HCT116 (cell line): ENCODE data around the gene PHTF1. TPM values are rescaled to one million over a fixed set of nuclear protein-coding genes. Genes with fewer than 3 reads are reported as not detected.

Experiments used
- ATAC-seq: fragments of 200-7000 bp; cut with Tn5 transposase; 2 replicates; pipeline ENCODE4 v1.9.1; 2020; ENCODE audit warnings: mild to moderate bottlenecking, moderate library complexity
- BruUV-seq: library from RNA; stranded (reverse); fragments of 400-500 nt; replicated peaks from 2 replicates; lab custom pipeline; 2021; lab: Mats Ljungman, UMichigan
- CTCF ChIA-PET: fragments of 300-600 bp; sonication (Branson Sonifier 250); formaldehyde crosslinking; loops from one replicate; lab custom pipeline; 2021; ENCODE audit warnings: antibody characterized with exemption; lab: Charles Lee
- POLR2A ChIA-PET: fragments of 300-600, 350-600 bp; sonication (Branson Sonifier 250); formaldehyde crosslinking; loops from one replicate; lab custom pipeline; 2021; ENCODE audit warnings: antibody characterized with exemption; lab: Charles Lee
- RAD21 ChIA-PET, 2 experiments: fragments of 300-600 bp; sonication (Branson Sonifier 250); formaldehyde crosslinking; loops; one replicate each; lab custom pipeline; 2023; ENCODE audit warnings: low total read pairs in 2 of 2; ENCODE audit not compliant: uncharacterized antibody in 2 of 2, unreplicated experiment in 2 of 2, low non-redundant PET in 1 of 2; lab: Charles Lee
- DNase-seq: peaks from one replicate; pipeline ENCODE4 v3.0.0-alpha.2; 2010; ENCODE audit warnings: low read depth, low spot score
- H2AFZ ChIP-seq: fragments of 200-600 bp; shearing (Covaris generic), sonication (generic); 2 replicates; pipeline ENCODE4 v1.6.1; 2017; ENCODE audit warnings: low read depth, mixed run types, mixed read lengths, antibody characterized with exemption, low read length; ENCODE audit not compliant: poor library complexity, severe bottlenecking
- H3K27ac ChIP-seq: 2 replicates; pipeline ENCODE4 v1.5.1; 2012; ENCODE audit warnings: low read depth, low read length
- H3K27me3 ChIP-seq: fragments of 200-600 bp; sonication (generic); 2 replicates; pipeline ENCODE4 v1.6.1; 2016; ENCODE audit warnings: mixed run types, low read length, mixed read lengths; ENCODE audit not compliant: insufficient read depth
- H3K36me3 ChIP-seq, 2 experiments: fragments of 200-500 bp in 1 of 2; fragments of 200-600 bp in 1 of 2; sonication (Bioruptor generic) in 1 of 2; sonication (generic) in 1 of 2; 2 replicates each; pipeline versions ENCODE4 v1.5.1 to v1.6.1; 2014 to 2016; ENCODE audit warnings: low read length in 2 of 2, inconsistent platforms in 1 of 2, mixed read lengths in 1 of 2, mixed run types in 1 of 2; ENCODE audit not compliant: insufficient read depth in 2 of 2, control insufficient read depth in 1 of 2
- H3K4me1 ChIP-seq, 2 experiments: fragments of 200-600 bp in 1 of 2; sonication (generic) in 1 of 2; 2 replicates each; pipeline versions ENCODE4 v1.5.1 to v1.6.1; 2012 to 2017; ENCODE audit warnings: low read length in 2 of 2, inconsistent platforms in 1 of 2, mild to moderate bottlenecking in 1 of 2, mixed read lengths in 1 of 2, mixed run types in 1 of 2, moderate library complexity in 1 of 2; ENCODE audit not compliant: insufficient read depth in 2 of 2, control insufficient read depth in 1 of 2
- H3K4me2 ChIP-seq: fragments of 200-600 bp; sonication (generic); 2 replicates; pipeline ENCODE4 v1.6.1; 2017; ENCODE audit warnings: mixed run types, low read length, mixed read lengths
- H3K4me3 ChIP-seq, 2 experiments: fragments of 200-600 bp in 1 of 2; sonication (generic) in 1 of 2; replicated peaks in 1 of 2; 2 replicates each; pipeline ENCODE4 v1.5.1; 2011 to 2016; ENCODE audit warnings: low read length in 2 of 2, control low read depth in 1 of 2, low read depth in 1 of 2, mild to moderate bottlenecking in 1 of 2, mixed read lengths in 1 of 2, mixed run types in 1 of 2
- H3K79me2 ChIP-seq: fragments of 200-600 bp; sonication (generic); 2 replicates; pipeline ENCODE4 v1.6.1; 2017; ENCODE audit warnings: mild to moderate bottlenecking, mixed run types, low read length, moderate library complexity, mixed read lengths; ENCODE audit not compliant: insufficient read depth
- H3K9ac ChIP-seq: fragments of 200-600 bp; sonication (generic); 2 replicates; pipeline ENCODE4 v1.6.1; 2016; ENCODE audit warnings: low read length, mixed read lengths
- H3K9me2 ChIP-seq: fragments of 200-600 bp; sonication (generic), shearing (Covaris generic); 2 replicates; pipeline ENCODE4 v1.6.1; 2017; ENCODE audit warnings: mixed run types, mild to moderate bottlenecking, moderate library complexity; ENCODE audit not compliant: insufficient read depth
- H3K9me3 ChIP-seq, 2 experiments: fragments of 200-500 bp in 1 of 2; fragments of 200-600 bp in 1 of 2; sonication (Bioruptor generic) in 1 of 2; sonication (generic) in 1 of 2; 2 replicates each; pipeline ENCODE4 v1.6.1; 2014 to 2017; ENCODE audit warnings: low read length in 2 of 2, mixed read lengths in 2 of 2, inconsistent platforms in 1 of 2, low read depth in 1 of 2, mild to moderate bottlenecking in 1 of 2, mixed run types in 1 of 2, moderate library complexity in 1 of 2; ENCODE audit not compliant: control insufficient read depth in 1 of 2, insufficient read depth in 1 of 2
- H4K20me1 ChIP-seq: fragments of 200-600 bp; sonication (generic), shearing (Covaris generic); 2 replicates; pipeline ENCODE4 v1.6.1; 2017; ENCODE audit warnings: mixed run types, mild to moderate bottlenecking, moderate library complexity; ENCODE audit not compliant: insufficient read depth
- CBX3 ChIP-seq: IDR thresholded peaks from 2 replicates; pipeline ENCODE4 v1.6.1; 2012; ENCODE audit warnings: low read depth
- CEBPB ChIP-seq: IDR thresholded peaks from 2 replicates; pipeline ENCODE4 v1.6.1; 2012; ENCODE audit warnings: low read depth
- ELF1 ChIP-seq: IDR thresholded peaks from 2 replicates; pipeline ENCODE4 v1.6.1; 2012; ENCODE audit warnings: low read depth, borderline replicate concordance
- EZH2 ChIP-seq: fragments of 200-600 bp; sonication (generic); IDR thresholded peaks from 2 replicates; pipeline ENCODE4 v1.6.1; 2017; ENCODE audit warnings: antibody characterized with exemption, mixed run types
- EZH2phosphoT487 ChIP-seq: fragments of 200-600 bp; IDR thresholded peaks from 2 replicates; pipeline ENCODE4 v1.6.1; 2018; ENCODE audit warnings: antibody characterized with exemption, borderline replicate concordance
- JUND ChIP-seq: IDR thresholded peaks from 2 replicates; pipeline ENCODE4 v1.6.1; 2012
- POLR2A ChIP-seq: IDR thresholded peaks from 2 replicates; pipeline ENCODE4 v1.7.0; 2011; ENCODE audit warnings: borderline replicate concordance; ENCODE audit not compliant: insufficient read depth, insufficient read length; ENCODE audit errors: extremely low read depth
- POLR2AphosphoS5 ChIP-seq: IDR thresholded peaks from 2 replicates; pipeline ENCODE4 v1.6.1; 2011; ENCODE audit warnings: mild to moderate bottlenecking, low read depth, low read length, moderate library complexity
- RAD21 ChIP-seq: IDR thresholded peaks from 2 replicates; pipeline ENCODE4 v1.6.1; 2012; ENCODE audit warnings: low read depth, mild to moderate bottlenecking
- SIN3A ChIP-seq: IDR thresholded peaks from 2 replicates; pipeline ENCODE4 v1.6.1; 2012; ENCODE audit warnings: low read depth
- SP1 ChIP-seq: IDR thresholded peaks from 2 replicates; pipeline ENCODE4 v1.6.1; 2012; ENCODE audit warnings: low read depth
- SRF ChIP-seq: IDR thresholded peaks from 2 replicates; pipeline ENCODE4 v1.6.1; 2012; ENCODE audit warnings: low read depth
- TCF7L2 ChIP-seq: IDR thresholded peaks from 2 replicates; pipeline ENCODE4 v1.7.0; 2011; ENCODE audit warnings: borderline replicate concordance, inconsistent platforms; ENCODE audit not compliant: insufficient read depth, insufficient read length; ENCODE audit errors: extremely low read depth
- ZFX ChIP-seq: fragments of 450-650 bp; IDR thresholded peaks from 2 replicates; pipeline ENCODE4 v1.6.1; 2017
- ZNF274 ChIP-seq: fragments of 200-500 bp; sonication (Bioruptor generic); IDR thresholded peaks from 2 replicates; pipeline ENCODE4 v1.6.1; 2014; ENCODE audit warnings: mild to moderate bottlenecking, low read depth, low read length, inconsistent platforms
- intact Hi-C: fragments of 100-400 bp; cut with micrococcal nuclease; formaldehyde crosslinking; loops from 2 replicates; pipeline ENCODE4 v1.10.0; 2022
- total RNA-seq: library from RNA; stranded (reverse); gene quantifications from one replicate; pipeline ENCODE4 v1.2.1, GENCODE V29; 2021; ENCODE audit not compliant: unreplicated experiment
- TF ChIP-seq, protein P1 (sequence below): IDR thresholded peaks from 2 replicates; pipeline ENCODE4 v1.6.1; 2011; ENCODE audit warnings: mild to moderate bottlenecking, low read length, moderate library complexity; ENCODE audit not compliant: insufficient replicate concordance; ENCODE audit errors: extremely low read depth
- TF ChIP-seq, protein P2 (sequence below), 3 experiments: fragments of 200-600 bp in 1 of 3; sonication (generic) in 1 of 3; IDR thresholded peaks in 2 of 3; conservative IDR thresholded peaks in 1 of 3; 2 replicates each; pipeline ENCODE4 v1.5.1; 2012 to 2017; ENCODE audit warnings: low read depth in 2 of 3, low read length in 2 of 3, antibody characterized with exemption in 1 of 3, borderline replicate concordance in 1 of 3, control low read depth in 1 of 3, mild to moderate bottlenecking in 1 of 3, mixed read lengths in 1 of 3, mixed run types in 1 of 3, moderate library complexity in 1 of 3; ENCODE audit not compliant: insufficient read depth in 1 of 3
- TF ChIP-seq, protein P3 (sequence below): IDR thresholded peaks from 2 replicates; pipeline ENCODE4 v1.6.1; 2012
- TF ChIP-seq, protein P4 (sequence below): IDR thresholded peaks from 2 replicates; pipeline ENCODE4 v1.6.1; 2012; ENCODE audit warnings: low read depth

Gene PHTF1
- total RNA-seq, 1 experiment from 2014 or later, result 11.4 TPM

DNA sequence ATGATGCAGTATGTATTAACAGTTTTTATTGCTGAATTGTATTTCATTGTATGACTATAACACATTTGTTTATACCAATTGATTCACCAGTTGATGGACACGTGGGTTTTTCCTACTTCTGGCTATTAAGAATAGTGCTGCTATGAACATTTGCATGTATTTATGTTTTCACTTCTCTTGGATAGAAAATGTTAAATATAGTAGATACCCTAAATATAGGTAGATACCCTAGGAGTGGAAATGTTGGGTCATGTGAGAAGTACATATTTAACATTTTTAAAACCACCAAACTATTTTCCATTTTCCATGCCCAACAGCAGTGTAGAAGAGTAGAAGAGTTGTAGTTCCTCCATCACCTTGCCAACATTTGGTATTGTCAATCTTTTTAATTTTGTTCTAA lies 7.8 kb downstream of the PHTF1 start:
- ChIA-PET RAD21 (no interaction called here), CTCF (no interaction called here), POLR2A (no interaction called here)
- H3K9me3 ChIP-seq, result no peaks in the 10 kb centered on the region
- BruUV-seq, result no TSS peak
- H3K4me2 ChIP-seq, result no peak overlapping the region
- DNase-seq (no peak), ATAC-seq (no peak)
- no peaks in the 10 kb centered on the region for H3K79me2 ChIP-seq
- no peak overlapping the region for H3K9ac ChIP-seq
- no peaks in the 10 kb centered on the region for H4K20me1 ChIP-seq
- TF ChIP-seq, protein P1, sequence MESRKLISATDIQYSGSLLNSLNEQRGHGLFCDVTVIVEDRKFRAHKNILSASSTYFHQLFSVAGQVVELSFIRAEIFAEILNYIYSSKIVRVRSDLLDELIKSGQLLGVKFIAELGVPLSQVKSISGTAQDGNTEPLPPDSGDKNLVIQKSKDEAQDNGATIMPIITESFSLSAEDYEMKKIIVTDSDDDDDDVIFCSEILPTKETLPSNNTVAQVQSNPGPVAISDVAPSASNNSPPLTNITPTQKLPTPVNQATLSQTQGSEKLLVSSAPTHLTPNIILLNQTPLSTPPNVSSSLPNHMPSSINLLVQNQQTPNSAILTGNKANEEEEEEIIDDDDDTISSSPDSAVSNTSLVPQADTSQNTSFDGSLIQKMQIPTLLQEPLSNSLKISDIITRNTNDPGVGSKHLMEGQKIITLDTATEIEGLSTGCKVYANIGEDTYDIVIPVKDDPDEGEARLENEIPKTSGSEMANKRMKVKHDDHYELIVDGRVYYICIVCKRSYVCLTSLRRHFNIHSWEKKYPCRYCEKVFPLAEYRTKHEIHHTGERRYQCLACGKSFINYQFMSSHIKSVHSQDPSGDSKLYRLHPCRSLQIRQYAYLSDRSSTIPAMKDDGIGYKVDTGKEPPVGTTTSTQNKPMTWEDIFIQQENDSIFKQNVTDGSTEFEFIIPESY, result no peak
- TF ChIP-seq EZH2phosphoT487, result no peak
- TF ChIP-seq POLR2AphosphoS5, result no peak
- TF ChIP-seq ELF1, result no peak
- TF ChIP-seq SRF, result no peak
- TF ChIP-seq TCF7L2, result no peak
- TF ChIP-seq CEBPB, result no peak
- no peak for TF ChIP-seq RAD21
- TF ChIP-seq SIN3A, result no peak
- no peak for TF ChIP-seq EZH2
- TF ChIP-seq, protein P2, sequence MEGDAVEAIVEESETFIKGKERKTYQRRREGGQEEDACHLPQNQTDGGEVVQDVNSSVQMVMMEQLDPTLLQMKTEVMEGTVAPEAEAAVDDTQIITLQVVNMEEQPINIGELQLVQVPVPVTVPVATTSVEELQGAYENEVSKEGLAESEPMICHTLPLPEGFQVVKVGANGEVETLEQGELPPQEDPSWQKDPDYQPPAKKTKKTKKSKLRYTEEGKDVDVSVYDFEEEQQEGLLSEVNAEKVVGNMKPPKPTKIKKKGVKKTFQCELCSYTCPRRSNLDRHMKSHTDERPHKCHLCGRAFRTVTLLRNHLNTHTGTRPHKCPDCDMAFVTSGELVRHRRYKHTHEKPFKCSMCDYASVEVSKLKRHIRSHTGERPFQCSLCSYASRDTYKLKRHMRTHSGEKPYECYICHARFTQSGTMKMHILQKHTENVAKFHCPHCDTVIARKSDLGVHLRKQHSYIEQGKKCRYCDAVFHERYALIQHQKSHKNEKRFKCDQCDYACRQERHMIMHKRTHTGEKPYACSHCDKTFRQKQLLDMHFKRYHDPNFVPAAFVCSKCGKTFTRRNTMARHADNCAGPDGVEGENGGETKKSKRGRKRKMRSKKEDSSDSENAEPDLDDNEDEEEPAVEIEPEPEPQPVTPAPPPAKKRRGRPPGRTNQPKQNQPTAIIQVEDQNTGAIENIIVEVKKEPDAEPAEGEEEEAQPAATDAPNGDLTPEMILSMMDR (IDR thresholded peaks at IDR 0.05 in 2 of 3, conservative IDR thresholded peaks at IDR 0.05 in 1 of 3; ENCODE audit: borderline replicate concordance in 1 of 3, insufficient read depth in 1 of 3, low read depth in 2 of 3, low read length in 2 of 3), result no peak
- no peak for TF ChIP-seq POLR2A
- no peak for TF ChIP-seq ZNF274
- TF ChIP-seq JUND, result no peak
- TF ChIP-seq, protein P3, sequence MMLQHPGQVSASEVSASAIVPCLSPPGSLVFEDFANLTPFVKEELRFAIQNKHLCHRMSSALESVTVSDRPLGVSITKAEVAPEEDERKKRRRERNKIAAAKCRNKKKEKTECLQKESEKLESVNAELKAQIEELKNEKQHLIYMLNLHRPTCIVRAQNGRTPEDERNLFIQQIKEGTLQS, result no peak
- TF ChIP-seq CBX3, result no peak
- TF ChIP-seq, protein P4, sequence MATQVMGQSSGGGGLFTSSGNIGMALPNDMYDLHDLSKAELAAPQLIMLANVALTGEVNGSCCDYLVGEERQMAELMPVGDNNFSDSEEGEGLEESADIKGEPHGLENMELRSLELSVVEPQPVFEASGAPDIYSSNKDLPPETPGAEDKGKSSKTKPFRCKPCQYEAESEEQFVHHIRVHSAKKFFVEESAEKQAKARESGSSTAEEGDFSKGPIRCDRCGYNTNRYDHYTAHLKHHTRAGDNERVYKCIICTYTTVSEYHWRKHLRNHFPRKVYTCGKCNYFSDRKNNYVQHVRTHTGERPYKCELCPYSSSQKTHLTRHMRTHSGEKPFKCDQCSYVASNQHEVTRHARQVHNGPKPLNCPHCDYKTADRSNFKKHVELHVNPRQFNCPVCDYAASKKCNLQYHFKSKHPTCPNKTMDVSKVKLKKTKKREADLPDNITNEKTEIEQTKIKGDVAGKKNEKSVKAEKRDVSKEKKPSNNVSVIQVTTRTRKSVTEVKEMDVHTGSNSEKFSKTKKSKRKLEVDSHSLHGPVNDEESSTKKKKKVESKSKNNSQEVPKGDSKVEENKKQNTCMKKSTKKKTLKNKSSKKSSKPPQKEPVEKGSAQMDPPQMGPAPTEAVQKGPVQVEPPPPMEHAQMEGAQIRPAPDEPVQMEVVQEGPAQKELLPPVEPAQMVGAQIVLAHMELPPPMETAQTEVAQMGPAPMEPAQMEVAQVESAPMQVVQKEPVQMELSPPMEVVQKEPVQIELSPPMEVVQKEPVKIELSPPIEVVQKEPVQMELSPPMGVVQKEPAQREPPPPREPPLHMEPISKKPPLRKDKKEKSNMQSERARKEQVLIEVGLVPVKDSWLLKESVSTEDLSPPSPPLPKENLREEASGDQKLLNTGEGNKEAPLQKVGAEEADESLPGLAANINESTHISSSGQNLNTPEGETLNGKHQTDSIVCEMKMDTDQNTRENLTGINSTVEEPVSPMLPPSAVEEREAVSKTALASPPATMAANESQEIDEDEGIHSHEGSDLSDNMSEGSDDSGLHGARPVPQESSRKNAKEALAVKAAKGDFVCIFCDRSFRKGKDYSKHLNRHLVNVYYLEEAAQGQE, result no peak
- no peak for TF ChIP-seq ZFX
- TF ChIP-seq SP1, result no peak
- H3K36me3 ChIP-seq, result no peaks in the 10 kb centered on the region
- H2AFZ ChIP-seq, result no peak overlapping the region
- H3K9me2 ChIP-seq, result no peaks in the 10 kb centered on the region
- no peak overlapping the region for H3K4me3 ChIP-seq
- no peak overlapping the region for H3K27ac ChIP-seq
- H3K4me1 ChIP-seq, result peaks cover 0 to 5% of the 10 kb centered on the region in 2 experiments; a peak in 1 of 4 replicates
- no peaks in the 10 kb centered on the region for H3K27me3 ChIP-seq
- intact Hi-C loops, result no loop called here
